DMS153 (cell line): ENCODE measurements around the gene HS3ST2.
"Not testable (repeated sequence)": the region's sequence is repeated elsewhere in the genome, so short reads cannot be mapped to it uniquely, and the experiment has no call there.

Source experiments
- DNase-seq: peaks from one replicate; lab custom pipeline; 2025; lab: John Stamatoyannopoulos, UW

The HS3ST2 gene

DNA sequence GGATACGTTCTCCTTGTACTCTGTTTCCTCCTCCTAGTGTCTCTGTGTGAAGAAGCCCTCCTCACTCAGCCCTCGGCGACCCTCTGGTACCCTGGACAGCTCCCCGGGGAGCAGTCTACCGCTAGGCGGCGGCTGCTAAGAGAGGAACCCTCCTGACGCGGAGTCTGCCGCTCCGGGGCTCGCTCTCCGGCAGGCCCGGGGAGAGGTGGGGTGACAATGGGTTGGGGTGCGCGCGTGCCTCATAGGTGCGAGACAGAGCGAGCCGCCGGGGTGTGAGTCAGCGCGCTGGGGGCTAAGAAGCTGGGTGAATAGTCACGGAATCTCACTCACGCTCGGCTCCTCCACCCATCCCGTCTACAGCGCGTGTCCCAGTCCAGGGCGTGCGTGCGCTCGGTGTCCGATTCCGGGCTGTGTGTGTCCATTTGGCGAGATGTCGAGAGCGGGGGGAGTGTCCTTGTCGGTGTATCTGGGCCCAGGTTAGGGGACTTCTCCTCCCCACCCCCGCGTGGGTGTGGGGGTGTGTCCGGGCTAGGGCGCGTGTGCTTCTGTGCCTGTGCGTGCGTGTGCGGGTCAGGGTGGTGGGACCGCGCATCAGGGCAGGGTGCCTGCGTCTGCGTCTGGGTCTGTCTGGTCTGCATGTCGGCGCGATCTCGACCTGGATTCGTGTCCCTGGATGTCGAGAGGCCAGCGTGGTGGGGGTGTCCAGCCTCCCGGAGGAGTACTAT is 577 bp upstream of the HS3ST2 start:
- DNase-seq = no peak

DNA sequence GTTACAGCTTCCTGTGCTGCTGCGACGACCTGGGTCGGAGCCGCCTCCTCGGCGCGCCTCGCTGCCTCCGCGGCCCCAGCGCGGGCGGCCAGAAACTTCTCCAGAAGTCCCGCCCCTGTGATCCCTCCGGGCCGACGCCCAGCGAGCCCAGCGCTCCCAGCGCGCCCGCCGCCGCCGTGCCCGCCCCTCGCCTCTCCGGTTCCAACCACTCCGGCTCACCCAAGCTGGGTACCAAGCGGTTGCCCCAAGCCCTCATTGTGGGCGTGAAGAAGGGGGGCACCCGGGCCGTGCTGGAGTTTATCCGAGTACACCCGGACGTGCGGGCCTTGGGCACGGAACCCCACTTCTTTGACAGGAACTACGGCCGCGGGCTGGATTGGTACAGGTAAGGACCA is 746 bp downstream of the HS3ST2 start:
- DNase-seq = no peak

DNA sequence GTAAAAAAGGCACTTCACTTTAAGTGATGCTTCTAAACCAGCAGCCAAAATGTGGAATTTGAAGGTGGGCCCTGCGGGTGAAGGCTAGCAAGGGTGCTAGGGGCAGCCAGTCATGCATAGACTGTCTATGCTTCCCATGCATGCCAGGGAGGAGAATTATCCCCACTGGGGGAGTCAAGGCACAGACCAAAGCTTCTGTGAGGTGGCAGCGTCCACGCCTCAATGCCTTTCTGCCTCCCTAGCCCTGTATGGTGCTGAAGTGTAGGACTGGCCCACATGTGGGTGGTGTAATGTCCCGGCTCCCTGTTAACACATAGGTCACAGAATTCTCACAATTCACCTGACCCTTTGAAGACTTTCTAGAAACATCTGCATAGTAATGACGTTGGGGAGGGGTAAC is 1.9 kb downstream of the HS3ST2 start:
- no peak for DNase-seq

- no peak for DNase-seq
These were observed 2.5 kb downstream of the HS3ST2 start for GRCh38 chr16:22816475-22816874.

DNA sequence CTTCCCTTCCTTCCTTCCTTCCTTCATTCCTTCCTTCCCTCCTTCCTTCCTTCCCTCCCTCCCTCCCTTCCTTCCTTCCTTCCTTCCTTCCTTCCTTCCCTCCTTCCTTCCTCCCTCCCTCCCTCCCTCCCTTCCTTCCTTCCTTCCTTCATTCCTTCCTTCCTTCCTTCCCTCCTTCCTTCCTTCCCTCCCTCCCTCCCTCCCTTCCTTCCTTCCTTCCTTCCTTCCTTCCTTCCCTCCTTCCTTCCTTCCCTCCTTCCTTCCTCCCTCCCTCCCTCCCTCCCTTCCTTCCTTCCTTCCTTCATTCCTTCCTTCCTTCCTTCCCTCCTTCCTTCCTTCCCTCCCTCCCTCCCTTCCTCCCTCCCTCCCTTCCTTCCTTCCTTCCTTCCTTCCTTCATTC is 4.8 kb downstream of the HS3ST2 start:
- not testable (repeated sequence) for DNase-seq

GRCh38 chr16:22838681-22839080 is 24.7 kb downstream of the HS3ST2 start:
- no peak for DNase-seq

- DNase-seq = not testable (repeated sequence)
These were observed 28.1 kb downstream of the HS3ST2 start for GRCh38 chr16:22842031-22842430.

GRCh38 chr16:22843122-22843521 is 29.2 kb downstream of the HS3ST2 start:
- DNase-seq = no peak

DNA sequence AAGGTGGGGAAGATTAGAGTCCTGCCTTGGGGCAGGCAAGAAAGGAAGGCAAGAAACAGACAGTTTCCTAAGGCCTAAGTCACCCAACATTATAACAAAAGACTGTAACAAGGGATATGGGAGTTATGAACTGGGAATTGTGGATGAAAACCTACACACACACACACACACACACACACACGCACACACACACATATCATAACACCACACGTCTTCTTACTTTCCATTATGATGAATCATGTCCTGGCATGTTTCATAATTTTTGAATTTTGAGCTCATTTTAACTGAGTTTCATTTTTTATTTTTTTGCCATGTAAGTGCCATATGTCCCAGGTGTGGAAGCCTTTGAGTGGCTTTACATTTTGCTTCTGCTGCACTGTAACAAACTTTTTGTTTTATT is 29.9 kb downstream of the HS3ST2 start:
- DNase-seq = no peak

DNA sequence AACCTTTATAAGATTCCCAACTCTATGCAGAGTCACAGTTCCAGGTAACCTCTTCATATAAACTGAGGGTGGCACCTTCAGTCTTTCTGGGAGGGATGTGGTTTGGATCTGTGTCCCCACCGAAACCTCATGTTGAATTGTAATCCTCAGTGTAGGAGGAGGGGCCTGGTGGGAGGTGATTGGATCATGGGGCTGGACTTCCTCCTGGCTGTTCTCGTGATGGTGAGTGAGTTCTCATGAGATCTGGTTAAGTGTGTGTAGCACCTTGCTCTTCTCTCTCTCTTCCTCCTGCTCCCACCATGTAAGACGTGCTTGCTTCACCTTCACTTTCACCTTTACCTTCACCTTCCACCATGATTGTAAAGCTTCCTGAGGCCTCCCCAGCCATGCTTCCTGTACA is 30.5 kb downstream of the HS3ST2 start:
- DNase-seq = no peak

DNA sequence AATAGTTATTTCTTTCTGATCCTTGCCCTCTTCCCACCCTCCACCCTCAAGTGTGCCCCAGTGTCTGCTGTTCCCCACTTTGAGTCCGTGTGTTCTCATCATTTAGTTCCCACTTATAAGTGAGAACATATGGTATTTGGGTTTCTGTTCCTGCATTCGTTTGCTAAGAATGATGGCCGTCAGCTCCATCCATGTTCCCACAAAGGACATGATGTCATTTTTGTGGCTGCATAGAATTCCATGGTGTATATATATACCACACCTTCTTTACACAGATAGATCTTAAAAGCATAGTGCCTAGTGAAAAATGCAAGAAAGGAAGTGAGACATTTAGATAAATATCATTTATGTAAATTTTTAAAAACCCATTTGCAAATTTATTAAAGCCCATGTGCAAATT is 33.1 kb downstream of the HS3ST2 start:
- no peak for DNase-seq

GRCh38 chr16:22847690-22848089 is 33.7 kb downstream of the HS3ST2 start:
- no peak for DNase-seq

- DNase-seq = no peak
These were observed 34.5 kb downstream of the HS3ST2 start for GRCh38 chr16:22848451-22848850.

DNA sequence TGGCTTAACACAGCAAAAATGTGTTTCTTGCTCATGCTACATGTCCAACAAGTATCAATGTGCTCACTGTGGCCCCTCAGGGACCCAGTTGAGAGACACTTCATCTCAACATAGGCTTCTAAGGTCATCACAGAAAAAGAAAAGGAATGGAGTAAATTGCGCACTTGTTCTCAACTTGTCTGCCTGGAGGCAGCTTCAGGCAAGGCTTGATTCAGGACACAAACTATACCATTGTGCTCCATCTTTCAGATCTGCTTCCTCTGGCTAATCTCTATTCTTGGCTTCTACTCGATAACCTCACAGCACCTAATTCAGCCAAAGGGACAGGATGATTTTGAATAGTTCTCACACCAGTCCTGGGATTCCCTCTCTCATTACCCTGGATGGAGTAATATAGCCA is 35.6 kb downstream of the HS3ST2 start:
- no peak for DNase-seq

GRCh38 chr16:22855231-22855630 is 41.3 kb downstream of the HS3ST2 start:
- DNase-seq = no peak

DNA sequence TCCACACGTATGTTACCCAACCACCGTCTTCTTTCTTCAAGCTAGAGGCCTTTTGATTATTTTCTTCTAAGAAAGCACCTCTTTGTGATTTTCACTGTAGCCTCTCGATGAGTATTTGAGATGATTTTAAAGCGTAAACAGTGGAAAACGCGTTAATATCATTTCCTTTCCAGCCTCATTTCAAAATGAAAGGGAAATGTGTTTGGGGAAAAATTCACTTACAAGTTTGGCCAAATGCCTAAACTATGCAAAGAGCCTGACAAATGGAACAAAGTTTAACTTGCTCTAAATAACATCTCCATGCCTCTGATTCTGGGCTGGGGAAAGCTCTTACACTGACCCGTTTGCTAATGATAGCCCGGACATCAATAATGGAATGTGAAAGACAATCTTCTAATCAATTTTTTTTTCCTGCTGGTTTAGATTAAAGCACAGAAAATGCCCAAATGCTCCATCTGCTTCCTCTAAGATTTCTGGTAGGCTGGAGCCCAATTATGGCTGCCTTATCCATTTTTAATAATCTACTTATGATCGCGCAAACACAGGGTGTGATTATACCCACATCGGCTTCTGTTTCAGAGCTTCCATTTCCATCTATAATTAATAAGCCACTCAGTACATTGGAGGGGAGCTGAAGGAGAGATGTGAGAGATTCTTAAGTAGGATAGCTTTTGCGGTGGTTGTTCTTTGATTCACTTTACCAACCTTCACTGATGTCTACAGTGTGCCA is 43.5 kb downstream of the HS3ST2 start:
- no peak for DNase-seq

GRCh38 chr16:22859925-22860324 is 46.0 kb downstream of the HS3ST2 start:
- DNase-seq = no peak

GRCh38 chr16:22861580-22861979 is 47.6 kb downstream of the HS3ST2 start:
- DNase-seq = no peak

- DNase-seq = no peak
These were observed 48.1 kb downstream of the HS3ST2 start for GRCh38 chr16:22862046-22862445.

GRCh38 chr16:22864375-22864774 is 50.4 kb downstream of the HS3ST2 start:
- DNase-seq = no peak

- DNase-seq = no peak
These were observed 54.7 kb downstream of the HS3ST2 start for GRCh38 chr16:22868593-22869224.

DNA sequence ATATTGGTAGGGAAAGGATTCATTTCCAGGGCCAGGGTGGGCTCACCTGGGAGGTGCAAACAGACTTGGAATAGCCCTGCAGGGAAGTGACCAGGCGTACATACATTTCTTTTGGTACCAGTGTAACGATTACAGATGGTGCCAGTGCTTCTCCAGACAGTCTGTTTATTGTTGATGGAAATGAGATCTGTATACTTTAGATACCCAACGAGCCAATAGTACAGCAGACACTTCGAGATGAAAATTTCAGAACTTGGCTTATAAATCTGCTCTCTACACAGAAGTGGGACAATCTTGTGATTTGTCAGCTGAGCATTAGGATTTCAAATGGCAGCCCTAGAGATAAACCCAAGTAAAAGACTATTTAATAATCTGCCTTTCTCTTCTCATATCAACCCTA is 57.9 kb downstream of the HS3ST2 start:
- DNase-seq = no peak

DNA sequence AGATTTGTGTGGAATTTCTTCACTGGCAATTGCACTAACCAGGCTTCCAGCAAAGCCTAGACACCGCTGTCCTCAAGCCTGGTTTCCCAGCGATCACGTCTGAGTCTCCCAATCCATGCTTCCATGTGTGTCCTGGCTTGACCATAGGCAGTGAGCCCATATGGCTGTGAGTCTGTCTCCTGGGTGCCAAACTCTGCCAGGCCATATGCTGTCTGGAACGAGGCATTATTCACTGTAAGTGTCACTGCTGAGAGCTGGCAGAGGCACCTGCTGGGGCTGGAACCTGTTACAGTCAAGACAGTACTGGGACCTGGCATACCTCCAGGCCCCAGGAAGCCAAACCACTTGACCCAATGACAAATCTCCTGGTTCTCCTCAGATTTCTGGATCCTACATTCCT is 60.4 kb downstream of the HS3ST2 start:
- DNase-seq = no peak
